RPMI8226 (cell line): ENCODE data around the gene HAUS2.
A peak's percentile ranks its signal among the peaks of the same experiment; 100 is the strongest.
"Not testable (repeated sequence)": the region's sequence is repeated elsewhere in the genome, so short reads cannot be mapped to it uniquely, and the experiment has no call there.

Experiments
- DNase-seq: peaks from one replicate; pipeline ENCODE4 v3.0.0-alpha.2; 2015

HAUS2 gene

DNA sequence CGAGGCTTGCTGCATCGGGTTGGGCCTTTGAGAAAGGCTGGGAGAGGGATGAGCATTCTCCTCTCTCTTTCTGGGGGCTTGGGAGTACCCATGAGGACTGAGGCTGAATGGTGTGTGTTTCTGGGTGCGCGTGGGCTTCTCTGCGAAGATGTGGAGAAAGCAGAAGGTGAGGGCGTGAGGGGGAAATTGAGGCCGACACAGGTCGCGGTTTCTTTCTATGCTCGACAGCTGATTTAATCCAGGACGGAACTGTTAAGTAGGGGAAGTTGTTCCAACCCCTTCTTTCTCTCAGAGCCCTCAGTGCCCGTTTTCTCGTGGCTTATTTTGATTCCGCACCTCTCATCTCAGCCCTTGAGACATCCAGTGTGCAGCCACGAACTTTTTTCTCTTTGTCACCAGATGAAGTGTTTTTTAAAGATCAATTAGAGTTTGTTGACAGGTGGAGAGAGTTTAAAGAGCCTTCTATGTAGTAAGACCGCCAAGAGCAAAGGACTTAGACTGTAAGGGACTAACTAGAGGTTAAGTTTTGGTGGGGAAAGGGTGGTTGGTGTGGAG lies 27.5 kb downstream of the HAUS2 start:
- no peak for DNase-seq

DNA sequence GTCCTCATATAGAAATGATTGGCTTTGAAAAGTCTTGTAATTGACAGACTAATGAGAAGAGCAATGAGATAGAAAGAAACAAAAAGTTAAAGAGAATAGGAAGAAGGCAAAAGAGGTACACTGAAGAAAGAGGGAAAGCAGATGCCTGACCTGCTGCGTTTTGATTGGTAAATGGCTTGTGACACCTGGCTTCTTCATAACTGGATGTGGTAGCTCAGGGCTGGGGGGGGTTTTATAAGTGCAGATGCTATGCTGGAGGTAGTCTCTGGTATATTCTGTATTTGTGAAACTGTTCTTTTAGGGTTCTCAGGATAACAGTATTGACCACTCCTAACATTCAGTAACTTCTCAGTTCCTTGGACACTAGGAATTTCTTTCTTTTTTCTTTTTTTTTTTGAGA lies 28.1 kb downstream of the HAUS2 start:
- DNase-seq, result no peak

DNA sequence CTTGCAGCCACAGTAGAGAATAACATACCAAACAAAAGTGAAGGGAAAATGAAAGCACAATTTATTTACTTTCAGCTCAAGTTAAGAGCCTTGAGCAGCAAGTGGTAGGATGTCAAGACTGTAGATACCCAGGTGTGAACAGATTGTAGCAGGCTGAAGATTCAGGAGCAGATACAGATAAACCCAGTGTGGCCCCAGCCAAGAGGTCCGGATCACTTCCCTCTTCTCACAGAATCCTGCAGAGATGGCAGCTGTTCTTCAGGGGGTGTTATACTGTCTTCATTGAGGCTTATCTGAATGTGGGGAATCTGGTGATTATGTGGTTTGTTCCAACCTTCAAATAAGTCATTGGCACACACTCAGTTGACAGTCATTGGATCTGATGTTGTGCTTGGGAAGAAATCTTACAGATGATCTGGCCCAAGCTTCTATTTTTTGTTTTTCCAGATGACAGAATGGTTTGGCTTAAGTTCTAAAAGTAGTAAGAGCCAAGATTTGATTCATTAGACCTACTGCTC lies 28.9 kb downstream of the HAUS2 start:
- no peak for DNase-seq

DNA sequence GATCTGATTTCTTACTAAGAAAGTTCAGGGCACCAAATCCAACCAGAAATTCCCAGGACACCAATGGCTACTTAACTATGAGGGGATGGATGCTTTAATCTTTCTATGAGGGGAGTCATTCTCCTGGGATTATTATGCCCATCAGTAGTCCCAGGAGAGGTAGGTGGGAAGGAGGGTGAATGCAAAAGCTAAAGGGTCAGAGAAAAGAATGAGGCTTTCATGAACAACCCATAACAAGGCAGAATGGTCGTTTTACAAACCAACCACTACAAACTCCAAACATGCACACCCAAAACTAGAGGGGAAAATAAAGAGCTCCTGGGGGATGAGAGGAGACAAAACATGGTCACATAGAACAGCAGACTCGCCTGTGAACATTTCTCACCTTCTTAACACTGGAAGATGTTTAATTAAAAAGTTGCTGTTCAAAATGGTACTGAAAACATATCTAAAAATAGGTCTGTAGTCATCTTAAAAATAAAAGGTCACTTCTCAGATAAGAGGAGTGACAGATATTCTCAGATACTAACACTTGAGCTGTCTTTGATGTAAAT lies 30.4 kb downstream of the HAUS2 start:
- DNase-seq, result no peak

DNA sequence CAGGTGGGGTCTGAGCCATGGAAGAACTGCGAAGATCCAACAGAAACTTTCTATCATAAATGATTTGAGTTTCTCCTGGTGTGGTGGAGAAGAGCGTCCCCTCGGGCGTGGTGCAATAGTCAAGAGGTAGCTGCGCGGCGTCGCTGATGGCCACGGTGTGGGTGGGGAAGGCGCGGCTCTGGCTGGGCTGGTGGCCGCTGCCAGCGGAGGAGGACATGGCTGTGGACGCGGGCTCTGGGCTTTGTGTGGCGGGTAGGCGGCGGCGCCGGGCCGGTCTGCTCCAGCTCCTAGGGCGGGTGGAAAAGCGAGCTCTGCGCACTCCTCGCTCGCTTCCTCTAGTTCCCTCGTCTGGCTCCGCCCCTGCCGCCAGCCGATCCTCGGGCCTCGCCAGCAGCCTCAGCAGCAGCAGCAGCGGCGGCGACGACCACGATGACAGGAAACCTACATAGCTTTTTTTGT lies 32.7 kb downstream of the HAUS2 start:
- DNase-seq, result peak; percentile 63

DNA sequence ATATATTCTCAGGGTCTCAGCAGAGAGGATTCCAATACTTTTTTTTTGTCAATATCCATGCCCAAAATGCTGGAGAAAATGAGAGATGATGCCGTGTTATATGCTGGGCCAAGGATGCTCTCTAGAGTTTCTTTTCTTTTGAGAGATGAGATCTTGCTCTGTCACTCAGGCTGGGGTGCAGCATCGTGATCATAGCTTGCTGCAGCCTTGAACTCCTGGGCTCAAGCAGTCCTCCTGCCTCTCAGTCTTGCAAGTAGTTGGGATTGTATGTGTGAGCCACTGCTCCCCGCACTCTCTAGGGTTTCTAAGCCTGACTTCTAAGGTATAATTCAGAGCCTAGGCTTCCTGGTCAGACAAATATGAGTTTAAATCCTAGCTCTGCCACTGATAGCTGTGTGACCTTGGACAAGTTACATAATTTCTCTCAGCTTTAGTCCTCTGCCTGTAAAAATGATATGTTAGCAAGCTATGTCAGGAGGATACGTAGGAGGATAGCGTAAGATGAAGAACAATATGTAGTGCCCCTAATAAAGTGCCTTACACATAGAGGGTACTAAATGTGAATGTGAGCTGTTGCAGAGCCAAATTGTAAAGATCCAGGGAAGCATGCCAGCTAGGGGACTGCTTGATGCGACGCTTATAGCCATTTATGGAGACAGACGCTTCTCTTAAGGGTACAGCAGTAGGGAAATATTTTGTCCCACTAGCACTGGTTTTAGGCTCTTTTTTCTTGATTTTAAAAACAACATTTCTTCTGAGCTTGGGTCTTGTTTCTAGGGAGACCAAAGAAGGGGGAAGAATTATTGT lies 34.1 kb downstream of the HAUS2 start:
- no peak for DNase-seq

DNA sequence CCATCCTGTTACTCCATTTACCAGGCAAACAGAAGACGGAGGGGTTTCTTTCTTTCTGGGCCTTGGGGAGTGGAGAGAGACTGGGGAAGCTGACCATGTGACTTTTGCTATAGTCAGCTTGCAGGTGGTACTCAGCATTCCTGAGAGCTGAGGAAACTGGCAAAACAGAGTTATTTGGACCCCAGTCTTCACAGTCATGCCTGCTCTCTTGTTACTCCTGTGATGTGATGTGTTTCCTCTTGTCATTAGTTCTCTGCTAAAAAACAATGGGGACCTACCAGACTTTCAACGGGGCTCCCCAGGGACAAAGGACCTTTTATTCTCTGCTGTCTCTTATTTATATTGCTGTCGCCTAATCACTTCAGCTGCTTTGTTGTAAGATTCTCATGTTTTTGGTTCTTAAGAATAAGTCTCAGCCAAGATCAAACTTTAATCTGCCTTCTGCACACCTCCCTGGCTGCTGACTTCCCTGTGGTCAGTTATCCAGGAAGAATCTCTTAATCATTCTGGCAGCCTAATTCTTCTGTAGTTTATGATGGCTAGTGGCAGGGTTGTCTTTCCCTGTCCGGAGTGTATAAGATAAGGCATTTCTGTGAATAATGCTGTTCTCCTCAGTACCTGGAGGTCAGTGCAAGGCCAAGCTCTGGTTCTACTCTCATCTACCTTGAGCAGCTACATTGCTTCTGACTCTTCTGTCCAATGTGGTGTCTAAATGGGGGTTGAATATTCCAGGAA lies 35.6 kb downstream of the HAUS2 start:
- DNase-seq, result no peak

DNA sequence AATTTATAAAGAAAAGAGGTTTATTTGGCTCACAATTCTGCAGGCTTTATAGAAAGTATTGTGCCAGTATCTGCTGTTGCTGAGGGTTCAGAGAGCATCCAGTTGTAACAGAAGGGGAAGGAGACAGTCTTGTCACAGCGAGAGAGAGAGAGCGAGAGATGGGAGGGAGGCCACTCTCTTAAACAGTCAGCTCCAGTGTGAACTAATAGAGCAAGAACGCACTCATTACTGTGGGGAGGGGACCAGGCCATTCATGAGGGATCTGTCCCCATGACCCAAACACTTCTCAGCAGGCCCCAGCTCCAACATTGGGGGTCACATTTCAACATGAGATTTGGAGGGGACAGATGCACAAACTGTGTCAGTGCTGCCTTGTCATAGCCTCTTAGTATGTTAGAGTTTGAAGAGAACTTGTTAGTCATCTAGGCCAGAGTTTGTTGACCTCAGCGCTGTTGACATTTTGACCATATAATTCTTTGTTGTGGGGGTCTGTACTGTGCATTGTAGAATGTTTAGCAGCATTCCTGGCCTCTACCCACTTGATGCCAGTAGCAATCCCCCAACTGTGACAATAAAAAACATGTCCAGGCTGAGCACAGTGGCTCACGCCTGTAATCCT lies 42.1 kb downstream of the HAUS2 start:
- no peak for DNase-seq

DNA sequence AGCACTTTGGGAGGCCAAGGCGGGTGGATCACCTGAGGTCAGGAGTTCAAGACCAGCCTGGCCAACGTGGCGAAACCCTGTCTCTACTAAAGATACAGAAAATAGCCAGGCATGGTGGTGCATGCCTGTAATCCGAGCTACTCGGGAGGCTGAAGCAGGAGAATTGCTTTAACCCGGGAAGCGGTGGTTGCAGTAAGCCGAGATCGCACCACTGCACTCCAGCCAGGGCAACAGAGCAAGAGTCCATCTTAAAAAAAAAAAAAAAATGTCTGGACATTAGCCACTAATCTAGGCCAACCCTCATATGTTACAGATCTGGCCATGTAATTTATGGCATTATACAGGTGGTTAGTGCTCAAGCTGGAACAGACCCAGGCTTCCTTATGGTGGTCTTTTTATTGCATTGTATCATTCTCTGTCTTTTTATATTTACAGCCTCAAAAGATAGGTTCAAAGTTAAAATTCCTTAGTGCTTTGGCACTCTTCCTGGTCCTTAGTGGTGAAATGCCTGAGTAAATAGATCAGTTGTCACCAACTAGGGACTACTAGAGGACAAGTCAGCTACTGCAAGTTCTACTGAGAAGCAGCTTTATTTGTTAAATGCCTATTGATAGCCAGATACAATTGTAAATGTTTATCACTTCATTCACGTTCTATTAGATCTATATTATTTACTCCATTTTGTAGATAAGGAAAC lies 42.7 kb downstream of the HAUS2 start:
- no peak for DNase-seq

DNA sequence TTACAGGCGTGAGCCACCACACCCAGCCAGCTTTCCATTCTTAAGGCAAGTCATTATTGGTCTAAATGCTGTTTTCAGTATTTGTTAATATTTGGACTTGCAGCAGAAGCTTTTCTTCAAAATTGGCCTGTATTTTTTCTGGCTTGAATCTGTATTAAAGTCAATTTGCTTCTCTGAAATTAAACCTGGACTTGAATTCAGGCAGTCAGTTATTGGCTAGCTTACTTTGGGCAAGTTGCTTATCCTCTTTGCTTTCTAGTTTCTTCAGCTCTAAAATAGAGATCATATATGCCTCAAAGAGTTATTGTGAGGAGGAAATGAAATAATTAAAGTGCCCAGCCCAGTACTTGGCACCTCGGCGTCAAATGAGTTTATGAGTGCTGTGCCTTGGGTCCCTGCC lies 44.1 kb downstream of the HAUS2 start:
- no peak for DNase-seq

DNA sequence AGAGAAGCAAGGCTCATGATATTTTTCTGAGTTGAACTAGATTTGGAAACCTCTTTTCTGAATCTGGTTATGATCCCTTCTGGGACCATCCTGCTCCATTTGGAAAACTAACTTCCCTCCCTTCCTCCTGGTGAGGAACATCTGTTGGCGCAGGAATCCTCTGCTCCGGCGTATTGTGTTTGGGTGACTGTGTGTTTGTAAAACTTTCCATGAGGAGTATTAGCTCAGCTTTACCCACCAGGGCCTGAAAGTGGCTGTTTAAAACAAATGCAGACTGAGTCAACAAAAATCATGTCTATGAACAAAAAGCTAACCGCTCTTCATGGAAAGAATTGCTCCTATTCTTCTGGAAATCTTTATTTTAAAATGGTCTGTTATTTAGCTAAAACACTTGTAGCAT lies 44.5 kb downstream of the HAUS2 start:
- no peak for DNase-seq

DNA sequence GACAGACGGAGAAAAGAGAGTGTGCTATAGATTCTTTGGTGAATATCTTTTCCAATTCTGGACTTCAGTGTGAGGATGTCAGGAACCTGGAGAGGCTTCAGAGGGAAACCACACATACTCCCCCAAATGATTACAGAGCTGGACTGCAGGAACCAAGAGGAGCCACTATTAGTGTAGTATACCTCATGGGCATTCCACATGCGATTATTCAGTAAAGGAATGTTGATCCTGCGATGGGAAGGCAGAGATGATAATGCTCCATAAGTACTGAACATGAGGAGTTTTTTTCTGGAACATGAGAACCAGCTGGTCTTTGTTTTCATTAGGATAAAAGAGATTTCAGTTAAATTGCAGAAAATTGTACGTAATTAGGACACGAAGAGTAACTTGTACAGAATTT lies 45.5 kb downstream of the HAUS2 start:
- no peak for DNase-seq

DNA sequence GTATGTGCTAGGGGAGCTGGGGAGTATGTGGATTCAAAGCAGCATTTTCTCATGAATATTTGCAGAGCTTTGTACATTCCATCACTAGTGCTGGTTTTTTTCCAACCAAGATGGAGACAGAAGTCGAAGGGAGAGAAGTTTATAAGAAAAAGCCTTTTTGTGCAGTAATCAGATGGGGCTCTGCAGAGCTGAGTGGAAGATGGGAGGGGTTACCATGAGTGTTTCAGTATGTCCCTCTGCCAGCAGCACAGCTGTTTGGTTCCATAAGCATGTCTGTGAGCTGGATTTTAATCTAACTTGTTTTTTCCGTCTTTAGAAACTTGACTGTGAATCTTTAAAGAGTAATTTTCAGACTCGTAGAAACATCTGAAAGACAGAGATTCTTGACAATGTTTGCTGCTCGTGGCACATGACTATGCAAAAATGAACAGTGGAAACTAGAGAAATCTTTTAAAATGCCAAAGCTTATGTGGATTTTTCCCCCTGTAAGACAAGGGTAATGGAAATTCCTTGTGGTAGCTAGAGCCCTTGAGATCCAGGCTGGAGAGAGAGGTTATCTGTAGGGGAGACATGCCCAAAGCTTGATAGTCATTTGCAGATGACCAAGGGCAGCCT lies 47.1 kb downstream of the HAUS2 start:
- no peak for DNase-seq

DNA sequence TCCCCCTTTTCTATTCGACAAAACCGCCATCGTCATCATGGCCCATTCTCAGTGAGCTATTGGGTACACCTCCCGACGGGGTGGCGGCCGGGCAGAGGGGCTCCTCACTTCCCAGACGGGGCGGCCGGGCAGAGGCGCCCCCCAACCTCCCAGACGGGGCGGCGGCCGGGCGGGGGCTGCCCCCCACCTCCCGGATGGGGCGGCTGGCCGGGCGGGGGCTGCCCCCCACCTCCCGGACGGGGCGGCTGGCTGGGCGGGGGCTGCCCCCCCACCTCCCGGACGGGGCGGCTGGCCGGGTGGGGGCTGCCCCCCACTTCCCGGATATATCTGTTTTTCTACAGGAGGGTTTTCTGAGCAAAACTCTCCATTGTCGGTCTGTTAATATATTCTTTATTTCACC lies 52.7 kb downstream of the HAUS2 start:
- DNase-seq, result not testable (repeated sequence)

DNA sequence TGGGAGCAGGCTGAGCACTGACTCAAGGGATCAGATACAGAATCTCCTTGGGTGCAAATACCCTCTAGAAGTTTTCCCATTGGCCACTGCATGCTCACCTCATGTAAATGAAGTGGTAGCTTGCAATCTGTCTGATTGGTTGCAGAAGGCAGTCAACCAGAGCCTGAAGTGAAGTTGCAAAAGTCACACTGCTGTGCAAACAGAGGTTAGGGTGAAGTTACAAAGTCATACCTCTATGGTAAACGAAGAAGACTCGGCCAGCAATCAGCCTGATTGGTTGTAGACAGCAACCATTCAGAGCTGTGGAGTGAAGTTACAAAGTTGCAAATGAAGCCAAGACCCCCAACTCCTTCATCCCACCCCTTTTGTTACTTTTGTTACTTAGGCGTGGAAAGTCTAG lies 53.9 kb downstream of the HAUS2 start:
- DNase-seq, result no peak

DNA sequence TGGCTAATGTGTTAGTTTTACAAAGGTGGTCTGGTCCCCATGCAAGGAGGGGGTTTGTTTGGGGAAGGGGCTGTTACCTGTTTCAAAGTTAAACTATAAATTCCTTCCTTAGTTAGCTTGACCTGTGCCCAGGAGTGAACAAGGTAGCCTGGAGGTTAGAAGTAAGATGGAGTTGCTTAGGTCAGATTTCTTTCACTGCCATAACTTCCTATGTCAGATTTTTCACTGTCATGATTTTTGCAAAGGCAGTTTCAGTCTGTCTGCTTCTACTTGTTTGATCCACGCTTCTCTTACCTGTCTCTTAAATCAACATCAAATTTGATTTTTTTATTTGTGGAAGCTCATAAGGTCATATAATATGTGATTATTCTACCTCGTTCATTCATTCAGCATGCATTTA lies 55.3 kb downstream of the HAUS2 start:
- no peak for DNase-seq

DNA sequence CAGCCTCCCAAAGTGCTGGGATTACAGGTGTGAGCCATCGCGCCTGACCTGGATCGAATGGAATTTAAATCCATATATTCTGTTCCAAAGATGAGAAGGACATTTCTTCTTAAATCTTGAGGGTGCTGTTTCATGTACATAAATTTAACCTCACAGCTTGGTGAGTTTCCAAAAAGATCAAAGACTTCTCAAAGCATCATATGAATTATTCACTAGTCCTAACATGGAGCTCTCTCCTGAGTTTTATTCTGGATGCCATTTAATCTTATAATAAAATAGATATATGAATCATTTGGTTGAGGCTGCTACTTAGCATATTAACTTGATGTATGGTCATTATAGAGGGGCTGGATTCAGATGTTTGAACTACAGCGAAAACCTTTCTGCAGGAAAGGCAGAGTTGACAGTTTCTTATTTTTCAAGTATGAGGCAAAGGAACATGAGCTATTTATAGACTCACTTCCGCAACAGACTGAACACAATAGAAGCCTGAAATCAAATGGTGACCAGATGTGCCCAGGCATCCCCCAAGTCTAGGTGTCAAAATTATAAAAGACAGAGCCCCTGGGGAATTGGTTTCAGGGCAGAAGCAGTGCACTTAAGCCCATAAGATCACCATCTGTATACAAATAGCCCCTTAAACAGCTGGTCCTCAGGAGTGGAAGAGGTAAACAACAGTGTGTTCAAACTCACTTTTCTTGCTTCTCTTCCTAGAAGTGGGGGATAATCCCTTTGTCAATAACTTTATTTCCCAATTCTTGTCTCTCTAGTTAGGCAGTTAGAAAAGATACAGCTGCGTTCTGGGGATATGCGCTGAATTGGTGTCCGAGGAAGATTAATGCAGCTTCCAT lies 56.5 kb downstream of the HAUS2 start:
- peak; percentile 69 for DNase-seq

DNA sequence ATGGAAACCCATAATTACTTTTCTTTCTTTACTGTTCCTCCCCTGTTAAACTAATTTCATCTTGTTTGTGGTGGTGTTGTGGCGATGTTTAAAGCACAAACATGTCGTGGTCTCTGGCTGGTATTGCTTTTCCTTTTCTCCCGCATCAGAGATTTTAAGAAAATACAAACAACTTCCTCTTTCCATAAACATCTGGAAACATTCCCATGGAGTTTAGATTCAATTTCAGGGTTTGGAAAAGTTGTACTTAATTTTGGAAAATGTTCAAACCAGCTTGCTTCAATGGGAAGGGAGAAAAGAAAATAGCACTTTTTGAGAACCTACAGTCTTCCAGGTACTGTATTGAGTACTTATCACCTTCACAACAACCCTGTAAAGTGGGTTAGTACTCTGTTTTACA lies 57.2 kb downstream of the HAUS2 start:
- DNase-seq, result no peak

DNA sequence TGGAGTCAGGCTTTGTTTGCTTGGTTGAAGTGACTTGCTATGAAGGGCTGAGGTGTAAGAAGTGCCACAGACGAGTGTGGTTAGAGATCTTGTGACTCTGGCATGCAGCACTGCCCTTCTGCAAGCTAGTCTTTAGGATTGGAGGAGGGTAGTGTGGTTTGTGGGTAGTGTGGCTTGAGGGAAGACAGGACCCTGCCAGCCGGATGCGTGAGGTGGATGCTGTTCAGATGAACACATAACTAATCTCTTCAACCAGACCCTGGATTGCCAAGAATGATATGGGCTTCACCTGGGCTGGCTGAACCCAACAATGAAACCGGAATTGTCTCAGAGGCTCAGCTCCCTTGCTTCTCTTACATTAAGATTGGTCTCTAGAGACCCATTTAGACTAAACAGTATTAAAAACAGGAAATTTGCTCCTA lies 59.5 kb downstream of the HAUS2 start:
- peak; percentile 89 for DNase-seq

DNA sequence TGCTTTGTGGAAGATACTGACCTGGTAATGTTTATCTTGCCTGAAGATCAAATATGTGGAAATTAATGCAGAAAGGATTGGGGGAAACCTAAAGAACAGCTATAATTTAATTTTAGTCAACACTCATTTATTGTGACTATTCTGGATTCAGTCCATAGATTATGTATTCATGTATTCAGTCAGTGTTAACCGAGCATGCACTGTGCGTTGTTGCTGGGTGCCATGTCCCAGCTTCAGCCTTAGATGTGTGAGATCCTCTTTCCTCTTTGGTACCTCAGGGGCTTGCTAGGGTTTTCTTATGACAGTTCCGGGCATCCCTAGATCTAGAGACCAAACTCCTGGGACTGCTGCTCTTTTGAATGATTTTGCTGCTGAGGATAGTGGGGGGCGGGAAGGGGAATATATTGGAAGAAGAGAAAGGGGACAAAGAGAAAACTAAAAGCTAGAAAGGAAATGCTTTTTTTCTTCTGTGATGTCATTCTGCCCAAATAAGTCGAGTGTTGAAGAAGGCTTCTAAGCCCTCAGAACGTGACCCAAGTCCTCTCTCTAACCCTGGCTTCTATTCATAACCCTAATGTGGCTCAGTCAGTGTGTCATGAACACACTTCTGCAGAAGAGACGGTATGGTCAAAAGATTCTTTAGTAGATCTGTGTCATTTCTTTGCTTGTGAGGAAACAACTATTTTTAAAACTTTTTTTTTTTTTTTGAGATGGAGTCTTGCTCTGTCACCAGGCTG lies 60.3 kb downstream of the HAUS2 start:
- no peak for DNase-seq
